HUDEP-2 (cell line): ENCODE results near the gene ANKRD60.
A peak's percentile ranks its signal among the peaks of the same experiment; 100 is the strongest.

ENCODE experiments used
- DNase-seq, 76 experiments: peaks; one replicate each; lab custom pipeline; 2025; ENCODE audit not compliant: unreplicated experiment in 76 of 76; lab: John Stamatoyannopoulos, UW

ANKRD60 gene

DNA sequence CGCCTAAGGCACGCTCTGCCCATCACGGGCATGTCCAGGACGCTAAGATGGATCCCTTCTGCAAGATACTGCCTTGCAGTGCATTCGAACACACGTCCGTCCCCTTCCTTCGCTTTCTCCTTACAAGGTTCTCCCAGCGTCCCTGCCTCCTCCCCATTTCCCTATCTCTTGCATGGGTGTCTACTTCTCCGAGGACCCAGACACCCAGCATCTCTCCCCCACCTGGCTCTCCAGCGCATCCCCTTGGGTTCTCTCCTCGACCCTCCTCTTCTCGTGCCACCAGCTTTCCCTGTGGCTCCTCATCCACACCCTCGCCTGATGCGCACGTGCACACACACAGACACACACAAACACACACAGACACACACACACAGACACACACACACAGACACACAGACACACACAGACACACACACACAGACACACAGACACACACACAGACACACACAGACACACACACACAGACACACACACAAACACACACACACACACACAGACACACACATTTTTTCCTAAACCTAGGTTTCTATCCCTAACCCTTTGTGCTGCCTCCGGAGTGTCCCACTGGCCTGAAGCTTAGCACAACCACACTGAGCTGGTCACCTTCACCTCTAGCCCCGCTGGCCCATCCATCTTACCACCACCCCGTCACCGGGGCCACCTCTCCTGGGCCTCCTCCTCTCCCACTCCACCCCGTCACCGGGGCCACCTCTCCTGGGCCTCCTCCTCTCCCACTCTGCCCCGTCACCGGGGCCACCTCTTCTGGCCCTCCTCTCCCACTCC is 31.9 kb downstream of the ANKRD60 start:
- DNase-seq, result no peak

- DNase-seq, result no peak
Observed at GRCh38 chr20:58195047-58195446, 33.4 kb downstream of the ANKRD60 start.

DNA sequence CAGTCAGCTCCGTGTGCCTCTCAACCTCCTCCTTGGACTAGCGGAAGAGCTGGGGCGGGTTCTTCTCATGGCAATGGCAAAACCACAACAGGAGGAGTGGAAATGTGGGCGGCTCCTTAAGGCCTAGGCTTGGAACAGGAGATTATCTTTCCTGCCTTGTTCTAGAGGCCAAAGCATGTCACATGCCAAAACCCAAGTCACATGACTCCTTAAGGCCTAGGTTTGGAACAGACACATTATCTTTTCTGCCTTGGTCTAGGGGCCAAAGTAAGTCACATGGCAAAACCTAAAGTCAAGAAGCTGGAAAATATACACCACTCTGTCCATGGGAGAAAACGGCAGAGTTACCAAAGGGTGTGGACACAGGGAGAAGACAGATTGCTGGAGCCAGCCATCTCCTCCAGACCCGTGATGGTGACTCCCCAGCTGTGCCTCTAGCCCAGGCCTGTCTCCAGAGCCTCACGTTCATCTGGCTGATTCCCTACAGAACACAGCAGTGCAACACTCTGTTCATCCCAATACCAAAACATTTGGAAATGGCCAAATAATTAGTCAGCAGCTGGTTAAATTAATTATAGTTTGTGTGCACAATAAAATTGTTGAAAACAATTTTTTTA is 34.2 kb downstream of the ANKRD60 start:
- peak in 10 of 76 experiments; percentile 4 to 42 (median 14) for DNase-seq

DNA sequence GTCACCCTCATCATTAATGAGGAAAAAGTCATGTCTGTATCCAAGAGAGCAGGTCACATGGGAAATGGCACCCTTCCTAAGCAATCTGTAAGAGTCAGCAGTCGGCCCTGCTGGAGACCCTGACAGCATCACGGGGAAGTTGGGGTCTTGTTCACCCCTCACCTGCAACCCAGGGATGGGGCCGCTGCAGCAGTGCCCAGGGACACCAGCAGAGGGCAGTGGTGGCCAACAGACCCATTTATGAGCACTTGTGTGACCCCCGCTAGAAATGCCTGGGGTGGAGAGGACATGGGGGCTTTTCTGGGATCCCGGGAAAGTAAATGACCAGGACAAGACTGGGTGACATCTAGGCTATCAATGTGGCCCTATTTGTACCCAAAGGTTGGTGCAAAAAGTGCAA is 35.9 kb downstream of the ANKRD60 start:
- DNase-seq, result peak in 3 of 76 experiments; percentile 2 to 6 (median 3)

DNA sequence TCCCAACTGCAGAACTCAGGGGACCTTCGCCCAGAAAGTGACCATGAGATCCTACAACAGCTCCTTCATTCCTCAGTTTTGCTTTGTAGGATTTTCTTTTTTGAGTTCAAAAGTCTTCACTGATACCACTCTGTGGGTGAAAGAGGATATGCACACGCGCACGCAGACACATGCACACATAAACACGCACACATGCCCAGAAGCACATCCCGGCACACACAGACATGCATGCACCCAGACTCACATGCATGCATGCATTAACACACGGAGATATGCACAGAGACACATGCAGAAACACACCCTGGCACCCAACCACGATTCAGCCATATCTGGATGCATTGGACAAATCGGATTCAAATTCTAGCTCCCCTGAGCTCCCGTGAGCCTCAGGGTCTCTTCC is 36.4 kb downstream of the ANKRD60 start:
- no peak for DNase-seq

DNA sequence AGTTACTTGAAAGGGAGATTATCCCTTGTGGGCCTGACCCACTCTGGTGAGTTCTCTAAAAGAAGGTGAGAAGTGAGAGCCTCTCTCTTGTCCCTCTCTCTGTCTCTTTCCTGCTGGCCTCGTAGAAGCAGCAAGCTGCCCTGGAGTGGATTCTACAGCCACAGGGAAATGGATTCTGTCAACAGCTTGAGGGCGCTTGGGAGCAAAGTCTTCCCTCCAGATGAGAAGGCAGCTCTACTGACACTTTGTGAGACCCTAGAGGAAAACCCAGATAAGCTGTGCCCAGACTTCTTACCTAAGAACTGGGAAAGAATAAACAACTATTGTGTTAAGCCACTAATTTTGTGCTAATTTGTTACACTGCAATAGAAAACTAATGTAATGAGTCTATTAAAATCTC is 39.9 kb downstream of the ANKRD60 start:
- DNase-seq, result no peak

- no peak for DNase-seq
Observed at GRCh38 chr20:58184984-58185383, 43.5 kb downstream of the ANKRD60 start.

DNA sequence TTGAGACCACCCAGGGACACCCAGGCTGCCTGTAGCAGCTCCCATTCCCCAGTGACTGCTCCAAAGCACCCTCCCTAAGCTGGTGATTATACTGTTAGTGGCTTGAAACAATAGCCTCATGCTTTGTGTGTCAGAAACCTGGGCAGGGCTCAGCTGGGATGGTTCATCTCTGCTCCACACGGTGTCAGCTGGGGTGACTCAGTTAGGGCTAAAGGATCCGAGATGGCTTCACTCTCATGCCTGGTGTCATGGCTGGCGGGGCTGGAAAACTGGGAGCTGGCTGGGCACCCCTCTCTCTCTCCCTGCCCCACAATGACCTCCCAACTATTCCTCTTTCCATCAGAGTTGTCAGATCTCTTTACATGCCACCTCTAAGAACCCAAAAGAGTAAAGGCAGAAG is 44.4 kb downstream of the ANKRD60 start:
- DNase-seq, result no peak

DNA sequence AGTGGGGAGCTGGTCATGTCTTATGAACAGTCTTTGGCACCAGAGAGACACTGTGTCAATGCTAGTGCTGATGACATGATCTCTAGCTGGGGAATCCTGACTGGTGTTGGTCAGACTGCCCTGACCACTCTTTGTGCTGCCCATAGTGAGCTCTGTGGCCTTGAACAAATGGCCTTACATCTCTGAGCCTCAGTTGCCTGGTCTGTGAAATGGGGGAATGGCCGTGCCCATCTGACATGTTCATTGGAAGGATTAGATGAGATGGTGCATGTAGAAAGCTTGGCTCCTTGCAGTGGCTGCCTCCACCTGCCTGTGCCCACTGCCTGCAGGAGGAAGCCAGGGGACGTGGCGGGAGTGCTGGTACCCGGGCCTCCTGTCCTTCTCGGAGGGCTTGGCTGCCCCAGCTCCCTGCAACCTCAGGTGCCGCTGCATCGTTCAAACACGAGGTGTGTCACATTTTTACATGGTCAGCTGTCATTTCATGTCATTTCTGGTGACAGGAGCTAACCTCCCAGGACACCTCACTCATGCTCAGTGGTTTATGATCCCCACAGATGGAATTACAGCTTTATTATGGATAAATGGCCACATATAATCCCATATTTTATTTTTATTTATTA is 45.8 kb downstream of the ANKRD60 start:
- DNase-seq, result no peak

DNA sequence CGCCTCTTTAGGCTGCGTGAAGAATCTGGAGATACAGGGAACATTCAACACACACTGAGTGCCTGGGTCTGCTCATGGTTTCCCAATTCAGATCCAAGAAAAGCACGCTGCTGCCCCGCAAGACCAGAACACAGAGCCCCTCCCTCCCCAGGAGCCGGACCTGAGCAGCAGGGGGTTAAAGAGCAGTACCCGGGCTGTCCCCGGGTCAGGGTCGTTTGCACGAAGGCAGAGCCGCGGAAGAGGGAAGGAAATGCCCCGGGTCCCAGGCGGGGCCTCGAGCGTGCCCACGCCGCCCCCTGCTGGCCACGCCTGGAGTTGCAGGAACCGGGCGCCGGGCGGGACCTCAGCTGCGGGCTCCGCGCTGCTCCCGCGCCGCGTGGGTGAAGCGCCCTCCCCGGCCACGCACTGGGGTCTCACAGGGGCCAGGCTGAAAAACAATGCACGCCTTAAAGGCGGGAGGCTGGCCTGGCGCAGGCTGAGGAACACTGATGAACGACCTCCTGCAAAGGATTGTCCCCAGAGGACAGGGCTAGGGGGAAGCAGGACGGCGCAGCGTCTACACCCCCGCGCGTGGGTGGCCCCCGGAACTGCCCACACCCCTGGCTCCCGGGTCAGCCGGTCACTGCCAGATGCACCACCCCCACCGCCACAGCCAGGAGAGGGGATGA is 48.9 kb downstream of the ANKRD60 start:
- peak in 38 of 76 experiments; percentile 1 to 63 (median 22) for DNase-seq

DNA sequence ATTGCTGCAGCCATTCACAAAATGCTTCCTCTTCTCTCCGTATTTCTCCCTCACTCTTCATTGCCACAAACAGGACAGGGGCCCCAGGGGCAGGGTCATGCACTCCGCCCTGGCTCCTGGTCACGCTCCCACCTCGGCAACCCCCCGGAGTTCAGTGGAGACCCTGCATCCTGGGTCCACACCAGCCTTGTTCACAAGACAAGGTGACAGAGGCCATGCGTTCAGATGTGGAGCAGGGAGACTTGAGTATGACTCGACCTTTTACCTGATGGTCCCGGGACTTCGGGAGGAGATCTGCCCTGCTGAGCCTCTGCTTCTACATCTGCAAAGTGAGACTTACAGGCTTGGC is 49.4 kb downstream of the ANKRD60 start:
- no peak for DNase-seq

- DNase-seq, result no peak
Observed at GRCh38 chr20:58177799-58178198, 50.7 kb downstream of the ANKRD60 start.

DNA sequence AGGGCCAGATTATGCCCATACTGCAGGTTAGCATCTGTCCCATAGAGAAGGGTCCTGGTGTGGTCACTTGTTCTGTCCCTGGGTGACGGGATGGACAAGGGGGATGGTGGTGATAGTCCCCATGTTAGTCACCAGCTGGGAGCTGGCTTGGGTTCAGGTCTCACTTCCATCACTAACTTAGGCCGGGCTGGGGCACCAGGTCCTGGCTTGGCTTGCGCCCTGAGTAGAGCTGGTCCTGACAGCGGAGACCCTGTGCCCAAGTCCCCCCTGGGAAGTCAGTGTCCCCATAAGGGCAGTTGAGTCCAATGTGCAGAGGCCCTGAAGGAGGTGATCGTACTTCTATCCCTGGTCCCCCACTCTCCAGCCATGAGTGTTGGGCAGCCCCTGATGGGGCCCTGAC is 52.6 kb downstream of the ANKRD60 start:
- no peak for DNase-seq

- no peak for DNase-seq
Observed at GRCh38 chr20:58175425-58175824, 53.0 kb downstream of the ANKRD60 start.

GRCh38 chr20:58174708-58175280 is 53.7 kb downstream of the ANKRD60 start:
- no peak for DNase-seq

GRCh38 chr20:58173930-58174707 is 54.3 kb downstream of the ANKRD60 start:
- DNase-seq, result no peak

GRCh38 chr20:58173091-58173490 is 55.4 kb downstream of the ANKRD60 start:
- no peak for DNase-seq

DNA sequence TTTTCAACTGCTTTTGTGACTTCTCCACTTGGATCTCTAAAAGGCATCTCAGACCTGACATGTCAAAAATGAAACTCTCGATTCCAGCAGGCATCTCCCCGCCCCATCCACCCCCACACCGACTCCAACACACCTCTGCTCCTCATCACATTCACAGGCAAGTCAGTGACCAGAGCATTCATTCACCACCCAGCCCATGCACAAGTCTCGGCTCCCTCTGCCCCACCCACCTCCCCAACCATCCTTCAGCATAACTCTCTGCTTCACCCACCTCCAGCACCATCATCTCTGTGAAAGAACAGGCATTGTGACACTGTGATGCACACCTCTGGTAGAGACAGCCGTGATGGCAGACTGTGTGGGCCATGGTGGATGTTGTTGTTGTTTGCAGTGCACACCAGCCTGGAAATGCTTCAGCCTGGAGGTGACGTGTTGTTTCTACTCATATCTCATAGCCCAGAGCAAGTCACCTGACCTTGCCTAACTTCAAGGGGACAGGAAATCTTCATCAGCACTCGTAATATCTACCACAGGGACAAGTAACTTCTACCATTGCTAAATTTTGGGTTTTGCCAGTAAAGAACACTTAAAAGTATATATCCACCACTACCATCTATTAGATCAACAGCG is 56.5 kb downstream of the ANKRD60 start:
- no peak for DNase-seq

DNA sequence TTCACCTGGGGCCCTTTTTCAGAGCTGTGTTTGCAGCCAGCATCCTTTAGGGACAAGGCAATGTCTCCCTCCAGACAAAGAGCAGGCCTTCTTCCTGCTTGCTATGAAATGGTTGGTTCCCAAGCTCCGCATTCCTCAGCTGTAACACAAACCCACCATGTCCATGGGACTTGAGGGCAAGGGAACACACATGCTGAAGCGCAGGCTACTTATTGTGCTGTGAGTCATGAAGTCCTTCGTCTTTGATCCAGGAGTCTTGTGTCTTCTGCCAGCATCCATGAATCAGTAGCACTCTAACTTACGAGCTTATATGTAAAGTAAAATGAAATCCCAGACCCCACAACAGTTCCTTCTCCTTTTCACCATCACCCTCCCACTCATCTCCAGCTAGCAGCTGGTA is 59.0 kb downstream of the ANKRD60 start:
- no peak for DNase-seq

DNA sequence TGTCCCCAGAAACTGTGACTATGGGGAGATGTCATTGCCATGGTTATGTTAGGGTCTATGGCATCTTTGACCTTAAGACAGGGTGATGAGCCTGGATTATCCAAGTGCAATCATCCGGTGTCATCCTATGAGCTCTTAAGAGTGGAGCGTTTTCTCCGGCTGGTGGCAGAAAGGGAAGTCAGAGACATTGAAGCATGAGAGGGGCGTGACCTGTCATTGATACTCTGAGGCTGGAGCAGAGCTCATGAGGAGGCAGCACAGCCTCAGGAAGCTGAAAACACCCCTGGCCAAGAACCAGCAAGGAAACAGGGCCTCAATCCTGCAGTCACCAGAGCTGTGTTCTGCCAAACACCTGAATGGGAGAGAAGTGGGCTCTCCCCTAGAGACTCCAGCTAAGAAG is 59.6 kb downstream of the ANKRD60 start:
- no peak for DNase-seq
